GM12878 (cell line): ENCODE results near the gene UPP2. TPM values are rescaled to one million over a fixed set of nuclear protein-coding genes. Genes with fewer than 3 reads are reported as not detected.

ENCODE experiments used
- ATAC-seq: fragments of 200-7000 bp; cut with Tn5 transposase; 3 replicates; pipeline ENCODE4 v1.9.1; 2020; ENCODE audit warnings: mild to moderate bottlenecking, moderate library complexity
- BruUV-seq: library from RNA; stranded (reverse); fragments of 400-500 nt; replicated peaks from 2 replicates; lab custom pipeline; 2021; lab: Mats Ljungman, UMichigan
- CTCF ChIA-PET: fragments of 300-600 bp; sonication (Branson Sonifier 250); formaldehyde crosslinking; extraction: SDS; loops from one replicate; lab custom pipeline; 2021; ENCODE audit warnings: inconsistent platforms; lab: Yijun Ruan, JAX
- POLR2A ChIA-PET: fragments of 350-600 bp; formaldehyde crosslinking; extraction: SDS; loops from one replicate; lab custom pipeline; 2021; ENCODE audit warnings: inconsistent platforms; lab: Charles Lee
- RAD21 ChIA-PET: fragments of 300-600 bp; sonication (Branson Sonifier 250); formaldehyde crosslinking; loops from one replicate; lab custom pipeline; 2023; ENCODE audit warnings: antibody characterized with exemption; ENCODE audit not compliant: unreplicated experiment; lab: Charles Lee
- SMC1A ChIA-PET: fragments of 300-600 bp; sonication (Branson Sonifier 250); formaldehyde crosslinking; loops from one replicate; lab custom pipeline; 2023; ENCODE audit not compliant: unreplicated experiment, uncharacterized antibody; lab: Charles Lee
- DNase-seq: peaks from one replicate; pipeline ENCODE4 v3.0.0-alpha.2; 2011; ENCODE audit warnings: low read depth, low spot score
- FAIRE-seq: peaks from 3 replicates; lab custom pipeline; 2011; peaks lifted over from hg19 to GRCh38; lab: Jason Lieb, UNC
- H2AFZ ChIP-seq: 2 replicates; pipeline ENCODE4 v1.6.0; 2011; ENCODE audit warnings: low read depth, low read length, control low read depth; ENCODE audit not compliant: control insufficient read depth
- H3K27ac ChIP-seq: 2 replicates; pipeline ENCODE4 v1.5.1; 2011; ENCODE audit warnings: control low read depth; ENCODE audit not compliant: control insufficient read depth, insufficient read depth
- H3K27me3 ChIP-seq, 2 experiments: replicated peaks in 1 of 2; 2 replicates each; pipeline versions ENCODE4 v1.6.0 to v1.6.1; 2011; ENCODE audit warnings: low read length in 1 of 2; ENCODE audit not compliant: control insufficient read depth in 2 of 2, insufficient read depth in 2 of 2
- H3K36me3 ChIP-seq, 2 experiments: 2 replicates each; pipeline ENCODE4 v1.5.1; 2011; ENCODE audit warnings: low read length in 1 of 2; ENCODE audit not compliant: control insufficient read depth in 2 of 2, insufficient read depth in 2 of 2
- H3K4me1 ChIP-seq: 2 replicates; pipeline ENCODE4 v1.6.1; 2011; ENCODE audit warnings: mild to moderate bottlenecking, low read length, moderate library complexity, mixed read lengths; ENCODE audit not compliant: control insufficient read depth, insufficient read depth
- H3K4me2 ChIP-seq: 2 replicates; pipeline ENCODE4 v1.6.0; 2011; ENCODE audit warnings: control low read depth; ENCODE audit not compliant: control insufficient read depth, insufficient read depth
- H3K4me3 ChIP-seq: fragments of 200-600 bp; sonication (generic); 2 replicates; pipeline ENCODE4 v1.5.1; 2016
- H3K79me2 ChIP-seq: 2 replicates; pipeline ENCODE4 v1.6.0; 2011; ENCODE audit warnings: low read length; ENCODE audit not compliant: control insufficient read depth, insufficient read depth
- H3K9ac ChIP-seq: 2 replicates; pipeline ENCODE4 v1.8.0; 2011; ENCODE audit warnings: low read length, control low read depth, mixed read lengths; ENCODE audit not compliant: control insufficient read depth, insufficient read depth
- H3K9me3 ChIP-seq: replicated peaks from 3 replicates; pipeline ENCODE4 v1.5.1; 2011; ENCODE audit warnings: mild to moderate bottlenecking, low read length; ENCODE audit not compliant: control insufficient read depth, insufficient read depth
- H4K20me1 ChIP-seq: 2 replicates; pipeline ENCODE4 v1.6.0; 2011; ENCODE audit not compliant: control insufficient read depth, insufficient read depth
- CBX3 ChIP-seq: fragments of 200-600 bp; sonication (generic); IDR thresholded peaks from 2 replicates; pipeline ENCODE4 v1.6.1; 2016; ENCODE audit warnings: low read depth, borderline replicate concordance
- EGR1 ChIP-seq, 2 experiments: IDR thresholded peaks; 1 replicate in 1 of 2; 2 replicates in 1 of 2; pipeline ENCODE4 v1.6.1; 2011 to 2012; ENCODE audit warnings: low read depth in 2 of 2, low read length in 2 of 2, borderline replicate concordance in 1 of 2, mild to moderate bottlenecking in 1 of 2, moderate library complexity in 1 of 2
- NR2C2 ChIP-seq: IDR thresholded peaks from 2 replicates; pipeline ENCODE4 v1.6.1; 2011; ENCODE audit warnings: borderline replicate concordance, low read depth; ENCODE audit not compliant: control insufficient read depth, insufficient read length
- SIX5 ChIP-seq: IDR thresholded peaks from 2 replicates; pipeline ENCODE4 v1.6.1; 2011; ENCODE audit warnings: mild to moderate bottlenecking, low read depth, low read length, moderate library complexity; ENCODE audit not compliant: severe bottlenecking
- TAF1 ChIP-seq: IDR thresholded peaks from 2 replicates; pipeline ENCODE4 v1.6.1; 2011; ENCODE audit warnings: mild to moderate bottlenecking, low read depth, low read length, borderline replicate concordance
- ZNF207 ChIP-seq: fragments of 450-650 bp; IDR thresholded peaks from 2 replicates; pipeline ENCODE4 v1.6.1; 2014; ENCODE audit warnings: antibody characterized with exemption, mild to moderate bottlenecking, borderline replicate concordance
- ZNF24 ChIP-seq: fragments of 450-650 bp; IDR thresholded peaks from 2 replicates; pipeline ENCODE4 v1.6.1; 2017; ENCODE audit warnings: antibody characterized with exemption, mild to moderate bottlenecking
- WGBS: methylation state at CpG from one replicate; pipeline ENCODE4 v1.1.6; 2016; ENCODE audit warnings: low lambda C conversion rate; ENCODE audit not compliant: insufficient replicate concordance, insufficient coverage; ENCODE audit errors: missing lambda C conversion rate; 5-methylcytosine and 5-hydroxymethylcytosine counted together
- in situ Hi-C: fragments of 300-500 bp; cut with MboI; formaldehyde crosslinking; loops from 9 replicates; pipeline ENCODE4 v1.14.3; 2018; ENCODE audit warnings: mixed read lengths
- intact Hi-C: fragments of 100-400 bp; cut with micrococcal nuclease; formaldehyde crosslinking; loops from one replicate; pipeline ENCODE4 v1.14.2; 2022; ENCODE audit not compliant: unreplicated experiment
- polyA plus RNA-seq, 11 experiments: library from polyadenylated mRNA; depleted of rRNA in 4 of 11; unstranded in 6 of 11; stranded (reverse) in 5 of 11; fragments of >200 nt; fragmentation: Nextera tagmentation in 4 of 11; fragmentation: Illumina TruSeq in 1 of 11; extraction: Ambion mirVana in 4 of 11; extraction: Trizol in 1 of 11; gene quantifications; 1 replicate in 1 of 11; 2 replicates in 10 of 11; pipeline versions ENCODE4 v1.2.1 to v1.2.3, GENCODE V29; 2011 to 2016; ENCODE audit warnings: inconsistent platforms in 2 of 11, missing spikeins in 2 of 11, low read depth in 1 of 11
- total RNA-seq, 4 experiments: library from RNA; depleted of rRNA in 3 of 4; stranded (reverse); fragments of >200 nt in 3 of 4; fragmentation: Illumina TruSeq in 1 of 4; extraction: Trizol in 1 of 4; gene quantifications; 2 replicates each; pipeline versions ENCODE4 v1.2.1 to v1.2.3, GENCODE V29; 2013 to 2021
- TF ChIP-seq, protein P1 (sequence below): fragments of 450-650 bp; IDR thresholded peaks from 2 replicates; pipeline ENCODE4 v1.6.1; 2017; ENCODE audit warnings: low read depth, mild to moderate bottlenecking, moderate library complexity
- TF ChIP-seq, protein P2 (sequence below): fragments of 450-650 bp; IDR thresholded peaks from 2 replicates; pipeline ENCODE4 v1.6.1; 2017; ENCODE audit warnings: mild to moderate bottlenecking, low read depth, inconsistent platforms; ENCODE audit not compliant: poor library complexity, severe bottlenecking

The UPP2 gene
- total and polyA plus RNA-seq, 10 of the 15 experiments (the other 5 are each of a cell fraction or from before 2014, with no cell fraction given) = not detected

DNA sequence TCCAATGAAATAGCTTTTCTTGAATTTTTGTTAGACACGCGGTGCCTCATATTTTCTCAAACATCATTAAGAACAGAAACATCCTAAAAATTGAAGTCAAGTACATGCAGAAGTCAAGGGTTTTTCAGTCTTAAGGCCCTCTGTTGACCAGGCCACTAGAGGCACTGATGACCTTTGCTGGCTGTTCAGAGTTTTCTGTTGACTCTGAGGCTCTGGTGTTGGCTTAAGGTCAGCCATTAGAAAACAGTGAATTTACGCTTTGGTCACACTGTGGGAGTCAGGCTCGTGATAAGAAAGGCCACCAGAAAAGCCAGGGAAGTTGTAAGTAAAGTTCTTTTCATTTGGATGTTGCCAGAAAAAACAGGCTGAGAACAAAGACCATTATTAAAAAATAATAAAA, 5.8 kb upstream of the UPP2 start:
- in situ Hi-C loops (no loop called here), intact Hi-C loops (no loop called here)
- DNase-seq (no peak), ATAC-seq (no peak), FAIRE-seq (no peak)
- H3K4me1 ChIP-seq = no peaks in the 10 kb centered on the region
- H3K36me3 ChIP-seq = no peaks in the 10 kb centered on the region
- no peak overlapping the region for H3K4me3 ChIP-seq
- RAD21 ChIA-PET = no interaction called here
- TF ChIP-seq NR2C2 = no peak
- TF ChIP-seq CBX3 = no peak
- TF ChIP-seq, protein P1, sequence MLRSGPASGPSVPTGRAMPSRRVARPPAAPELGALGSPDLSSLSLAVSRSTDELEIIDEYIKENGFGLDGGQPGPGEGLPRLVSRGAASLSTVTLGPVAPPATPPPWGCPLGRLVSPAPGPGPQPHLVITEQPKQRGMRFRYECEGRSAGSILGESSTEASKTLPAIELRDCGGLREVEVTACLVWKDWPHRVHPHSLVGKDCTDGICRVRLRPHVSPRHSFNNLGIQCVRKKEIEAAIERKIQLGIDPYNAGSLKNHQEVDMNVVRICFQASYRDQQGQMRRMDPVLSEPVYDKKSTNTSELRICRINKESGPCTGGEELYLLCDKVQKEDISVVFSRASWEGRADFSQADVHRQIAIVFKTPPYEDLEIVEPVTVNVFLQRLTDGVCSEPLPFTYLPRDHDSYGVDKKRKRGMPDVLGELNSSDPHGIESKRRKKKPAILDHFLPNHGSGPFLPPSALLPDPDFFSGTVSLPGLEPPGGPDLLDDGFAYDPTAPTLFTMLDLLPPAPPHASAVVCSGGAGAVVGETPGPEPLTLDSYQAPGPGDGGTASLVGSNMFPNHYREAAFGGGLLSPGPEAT = no peak
- TF ChIP-seq EGR1 (IDR thresholded peaks at IDR 0.05; ENCODE audit: borderline replicate concordance in 1 of 2, low read depth in 2 of 2, low read length in 2 of 2) = no peak
- TF ChIP-seq ZNF207 = no peak
- TF ChIP-seq TAF1 = no peak
- TF ChIP-seq, protein P2, sequence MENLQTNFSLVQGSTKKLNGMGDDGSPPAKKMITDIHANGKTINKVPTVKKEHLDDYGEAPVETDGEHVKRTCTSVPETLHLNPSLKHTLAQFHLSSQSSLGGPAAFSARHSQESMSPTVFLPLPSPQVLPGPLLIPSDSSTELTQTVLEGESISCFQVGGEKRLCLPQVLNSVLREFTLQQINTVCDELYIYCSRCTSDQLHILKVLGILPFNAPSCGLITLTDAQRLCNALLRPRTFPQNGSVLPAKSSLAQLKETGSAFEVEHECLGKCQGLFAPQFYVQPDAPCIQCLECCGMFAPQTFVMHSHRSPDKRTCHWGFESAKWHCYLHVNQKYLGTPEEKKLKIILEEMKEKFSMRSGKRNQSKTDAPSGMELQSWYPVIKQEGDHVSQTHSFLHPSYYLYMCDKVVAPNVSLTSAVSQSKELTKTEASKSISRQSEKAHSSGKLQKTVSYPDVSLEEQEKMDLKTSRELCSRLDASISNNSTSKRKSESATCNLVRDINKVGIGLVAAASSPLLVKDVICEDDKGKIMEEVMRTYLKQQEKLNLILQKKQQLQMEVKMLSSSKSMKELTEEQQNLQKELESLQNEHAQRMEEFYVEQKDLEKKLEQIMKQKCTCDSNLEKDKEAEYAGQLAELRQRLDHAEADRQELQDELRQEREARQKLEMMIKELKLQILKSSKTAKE = no peak
- TF ChIP-seq ZNF24 = no peak
- no peak for TF ChIP-seq SIX5
- no peak overlapping the region for H3K4me2 ChIP-seq
- H3K9ac ChIP-seq = no peak overlapping the region
- H3K79me2 ChIP-seq = no peaks in the 10 kb centered on the region
- H4K20me1 ChIP-seq = no peaks in the 10 kb centered on the region
- 50% methylated on average over 4 of the region's 4 CpGs for WGBS
- BruUV-seq = no TSS peak
- H2AFZ ChIP-seq = no peak overlapping the region
- SMC1A ChIA-PET = no interaction called here
- POLR2A ChIA-PET = no interaction called here
- no peak overlapping the region for H3K27ac ChIP-seq
- CTCF ChIA-PET = no interaction called here
- H3K9me3 ChIP-seq = no peaks in the 10 kb centered on the region
- H3K27me3 ChIP-seq = no peaks in the 10 kb centered on the region
